GM12878 (cell line): ENCODE measurements around the gene EHD1. TPM values are rescaled to one million over a fixed set of nuclear protein-coding genes. Genes with fewer than 3 reads are reported as not detected.

Experiments used
- ATAC-seq: fragments of 200-7000 bp; cut with Tn5 transposase; 3 replicates; pipeline ENCODE4 v1.9.1; 2020; ENCODE audit warnings: mild to moderate bottlenecking, moderate library complexity
- BruUV-seq: library from RNA; stranded (reverse); fragments of 400-500 nt; replicated peaks from 2 replicates; lab custom pipeline; 2021; lab: Mats Ljungman, UMichigan
- CTCF ChIA-PET: fragments of 300-600 bp; sonication (Branson Sonifier 250); formaldehyde crosslinking; extraction: SDS; loops from one replicate; lab custom pipeline; 2021; ENCODE audit warnings: inconsistent platforms; lab: Yijun Ruan, JAX
- POLR2A ChIA-PET: fragments of 350-600 bp; formaldehyde crosslinking; extraction: SDS; loops from one replicate; lab custom pipeline; 2021; ENCODE audit warnings: inconsistent platforms; lab: Charles Lee
- RAD21 ChIA-PET: fragments of 300-600 bp; sonication (Branson Sonifier 250); formaldehyde crosslinking; loops from one replicate; lab custom pipeline; 2023; ENCODE audit warnings: antibody characterized with exemption; ENCODE audit not compliant: unreplicated experiment; lab: Charles Lee
- SMC1A ChIA-PET: fragments of 300-600 bp; sonication (Branson Sonifier 250); formaldehyde crosslinking; loops from one replicate; lab custom pipeline; 2023; ENCODE audit not compliant: unreplicated experiment, uncharacterized antibody; lab: Charles Lee
- DNase-seq: peaks from one replicate; pipeline ENCODE4 v3.0.0-alpha.2; 2011; ENCODE audit warnings: low read depth, low spot score
- FAIRE-seq: peaks from 3 replicates; lab custom pipeline; 2011; peaks lifted over from hg19 to GRCh38; lab: Jason Lieb, UNC
- H2AFZ ChIP-seq: 2 replicates; pipeline ENCODE4 v1.6.0; 2011; ENCODE audit warnings: low read depth, low read length, control low read depth; ENCODE audit not compliant: control insufficient read depth
- H3K27ac ChIP-seq: 2 replicates; pipeline ENCODE4 v1.5.1; 2011; ENCODE audit warnings: control low read depth; ENCODE audit not compliant: control insufficient read depth, insufficient read depth
- H3K27me3 ChIP-seq, 2 experiments: replicated peaks in 1 of 2; 2 replicates each; pipeline versions ENCODE4 v1.6.0 to v1.6.1; 2011; ENCODE audit warnings: low read length in 1 of 2; ENCODE audit not compliant: control insufficient read depth in 2 of 2, insufficient read depth in 2 of 2
- H3K36me3 ChIP-seq, 2 experiments: 2 replicates each; pipeline ENCODE4 v1.5.1; 2011; ENCODE audit warnings: low read length in 1 of 2; ENCODE audit not compliant: control insufficient read depth in 2 of 2, insufficient read depth in 2 of 2
- H3K4me1 ChIP-seq: 2 replicates; pipeline ENCODE4 v1.6.1; 2011; ENCODE audit warnings: mild to moderate bottlenecking, low read length, moderate library complexity, mixed read lengths; ENCODE audit not compliant: control insufficient read depth, insufficient read depth
- H3K4me2 ChIP-seq: 2 replicates; pipeline ENCODE4 v1.6.0; 2011; ENCODE audit warnings: control low read depth; ENCODE audit not compliant: control insufficient read depth, insufficient read depth
- H3K4me3 ChIP-seq: fragments of 200-600 bp; sonication (generic); 2 replicates; pipeline ENCODE4 v1.5.1; 2016
- H3K79me2 ChIP-seq: 2 replicates; pipeline ENCODE4 v1.6.0; 2011; ENCODE audit warnings: low read length; ENCODE audit not compliant: control insufficient read depth, insufficient read depth
- H3K9ac ChIP-seq: 2 replicates; pipeline ENCODE4 v1.8.0; 2011; ENCODE audit warnings: low read length, control low read depth, mixed read lengths; ENCODE audit not compliant: control insufficient read depth, insufficient read depth
- H3K9me3 ChIP-seq: replicated peaks from 3 replicates; pipeline ENCODE4 v1.5.1; 2011; ENCODE audit warnings: mild to moderate bottlenecking, low read length; ENCODE audit not compliant: control insufficient read depth, insufficient read depth
- H4K20me1 ChIP-seq: 2 replicates; pipeline ENCODE4 v1.6.0; 2011; ENCODE audit not compliant: control insufficient read depth, insufficient read depth
- DPF2 ChIP-seq: fragments of 450-650 bp; IDR thresholded peaks from 2 replicates; pipeline ENCODE4 v1.6.1; 2017; ENCODE audit warnings: mild to moderate bottlenecking
- HDAC6 ChIP-seq: fragments of 200-600 bp; sonication (generic); IDR thresholded peaks from one replicate; pipeline ENCODE4 v1.8.0; 2017; ENCODE audit warnings: antibody characterized with exemption; ENCODE audit not compliant: unreplicated experiment
- IRF4 ChIP-seq: IDR thresholded peaks from 2 replicates; pipeline ENCODE4 v1.6.1; 2011; ENCODE audit warnings: low read depth, low read length
- NFYB ChIP-seq: IDR thresholded peaks from 2 replicates; pipeline ENCODE4 v1.6.1; 2011; ENCODE audit warnings: low read depth, mild to moderate bottlenecking, low read length, improper control_type of control experiment, moderate library complexity; ENCODE audit not compliant: insufficient read depth
- TAF1 ChIP-seq: IDR thresholded peaks from 2 replicates; pipeline ENCODE4 v1.6.1; 2011; ENCODE audit warnings: mild to moderate bottlenecking, low read depth, low read length, borderline replicate concordance
- YBX1 ChIP-seq: fragments of 450-650 bp; IDR thresholded peaks from 2 replicates; pipeline ENCODE4 v1.6.1; 2016; ENCODE audit warnings: antibody characterized with exemption
- WGBS: methylation state at CpG from one replicate; pipeline ENCODE4 v1.1.6; 2016; ENCODE audit warnings: low lambda C conversion rate; ENCODE audit not compliant: insufficient replicate concordance, insufficient coverage; ENCODE audit errors: missing lambda C conversion rate; 5-methylcytosine and 5-hydroxymethylcytosine counted together
- in situ Hi-C: fragments of 300-500 bp; cut with MboI; formaldehyde crosslinking; loops from 9 replicates; pipeline ENCODE4 v1.14.3; 2018; ENCODE audit warnings: mixed read lengths
- intact Hi-C: fragments of 100-400 bp; cut with micrococcal nuclease; formaldehyde crosslinking; loops from one replicate; pipeline ENCODE4 v1.14.2; 2022; ENCODE audit not compliant: unreplicated experiment
- polyA plus RNA-seq, 11 experiments: library from polyadenylated mRNA; depleted of rRNA in 4 of 11; unstranded in 6 of 11; stranded (reverse) in 5 of 11; fragments of >200 nt; fragmentation: Nextera tagmentation in 4 of 11; fragmentation: Illumina TruSeq in 1 of 11; extraction: Ambion mirVana in 4 of 11; extraction: Trizol in 1 of 11; gene quantifications; 1 replicate in 1 of 11; 2 replicates in 10 of 11; pipeline versions ENCODE4 v1.2.1 to v1.2.3, GENCODE V29; 2011 to 2016; ENCODE audit warnings: inconsistent platforms in 2 of 11, missing spikeins in 2 of 11, low read depth in 1 of 11
- total RNA-seq, 4 experiments: library from RNA; depleted of rRNA in 3 of 4; stranded (reverse); fragments of >200 nt in 3 of 4; fragmentation: Illumina TruSeq in 1 of 4; extraction: Trizol in 1 of 4; gene quantifications; 2 replicates each; pipeline versions ENCODE4 v1.2.1 to v1.2.3, GENCODE V29; 2013 to 2021
- TF ChIP-seq, protein P1 (sequence below): IDR thresholded peaks from 2 replicates; pipeline ENCODE4 v1.6.1; 2012; ENCODE audit warnings: improper control_type of control experiment, low read depth, low read length; ENCODE audit not compliant: insufficient replicate concordance

Gene EHD1
- total and polyA plus RNA-seq, 10 of the 15 experiments (the other 5 are each of a cell fraction or from before 2014, with no cell fraction given) = 1.0 to 165 (median 66.5) TPM

DNA sequence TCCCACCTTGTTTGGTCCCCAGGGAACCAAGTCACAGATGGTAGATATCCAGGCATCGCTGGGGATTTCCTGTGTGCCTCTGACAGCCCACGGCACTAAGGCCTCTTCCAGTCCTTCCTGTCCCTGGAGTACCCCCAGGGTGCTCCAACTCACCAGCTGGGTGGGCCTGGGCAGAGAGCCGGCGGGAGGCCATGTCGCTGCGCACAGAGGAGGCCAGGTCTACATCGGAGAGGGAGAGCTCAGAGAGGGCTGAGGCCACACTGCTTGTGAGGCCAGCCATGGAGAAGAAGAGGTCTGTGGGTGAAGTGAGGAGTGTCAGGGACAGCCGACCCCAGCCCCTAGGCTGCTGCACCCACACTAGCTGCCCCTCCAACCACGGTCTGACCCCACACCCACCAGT, 33.3 kb upstream of the EHD1 start:
- ChIA-PET POLR2A (interaction anchor here (0.9 to 1.3 kb wide), 2 partner anchors 12 kb away, joined by 3 to 4 read pairs; partner anchors contain the start of gene PPP2R5B), CTCF (interaction anchor here (1.1 to 1.6 kb wide), 2 partner anchors 64 to 165 kb away, joined by 3 to 4 read pairs; no protein-coding TSS in a partner anchor), SMC1A (no interaction called here), RAD21 (no interaction called here)
- ATAC-seq (no peak), DNase-seq (no peak), FAIRE-seq (no peak)
- Histone ChIP-seq H3K9ac (no peak overlapping the region), H2AFZ (no peak overlapping the region), H3K27me3 (no peaks in the 10 kb centered on the region), H3K4me1 (peaks cover 6% of the 10 kb centered on the region), H3K4me2 (no peak overlapping the region), H3K4me3 (no peak overlapping the region), H3K36me3 (peaks cover 0 to 7% of the 10 kb centered on the region in 2 experiments; a peak in 3 of 4 replicates), H3K9me3 (no peaks in the 10 kb centered on the region), H3K79me2 (peaks cover 8% of the 10 kb centered on the region), H4K20me1 (no peaks in the 10 kb centered on the region), H3K27ac (no peak overlapping the region)
- 83% methylated on average over 9 of the region's 9 CpGs for WGBS
- in situ Hi-C loops = no loop called here
- TF ChIP-seq, protein P1, sequence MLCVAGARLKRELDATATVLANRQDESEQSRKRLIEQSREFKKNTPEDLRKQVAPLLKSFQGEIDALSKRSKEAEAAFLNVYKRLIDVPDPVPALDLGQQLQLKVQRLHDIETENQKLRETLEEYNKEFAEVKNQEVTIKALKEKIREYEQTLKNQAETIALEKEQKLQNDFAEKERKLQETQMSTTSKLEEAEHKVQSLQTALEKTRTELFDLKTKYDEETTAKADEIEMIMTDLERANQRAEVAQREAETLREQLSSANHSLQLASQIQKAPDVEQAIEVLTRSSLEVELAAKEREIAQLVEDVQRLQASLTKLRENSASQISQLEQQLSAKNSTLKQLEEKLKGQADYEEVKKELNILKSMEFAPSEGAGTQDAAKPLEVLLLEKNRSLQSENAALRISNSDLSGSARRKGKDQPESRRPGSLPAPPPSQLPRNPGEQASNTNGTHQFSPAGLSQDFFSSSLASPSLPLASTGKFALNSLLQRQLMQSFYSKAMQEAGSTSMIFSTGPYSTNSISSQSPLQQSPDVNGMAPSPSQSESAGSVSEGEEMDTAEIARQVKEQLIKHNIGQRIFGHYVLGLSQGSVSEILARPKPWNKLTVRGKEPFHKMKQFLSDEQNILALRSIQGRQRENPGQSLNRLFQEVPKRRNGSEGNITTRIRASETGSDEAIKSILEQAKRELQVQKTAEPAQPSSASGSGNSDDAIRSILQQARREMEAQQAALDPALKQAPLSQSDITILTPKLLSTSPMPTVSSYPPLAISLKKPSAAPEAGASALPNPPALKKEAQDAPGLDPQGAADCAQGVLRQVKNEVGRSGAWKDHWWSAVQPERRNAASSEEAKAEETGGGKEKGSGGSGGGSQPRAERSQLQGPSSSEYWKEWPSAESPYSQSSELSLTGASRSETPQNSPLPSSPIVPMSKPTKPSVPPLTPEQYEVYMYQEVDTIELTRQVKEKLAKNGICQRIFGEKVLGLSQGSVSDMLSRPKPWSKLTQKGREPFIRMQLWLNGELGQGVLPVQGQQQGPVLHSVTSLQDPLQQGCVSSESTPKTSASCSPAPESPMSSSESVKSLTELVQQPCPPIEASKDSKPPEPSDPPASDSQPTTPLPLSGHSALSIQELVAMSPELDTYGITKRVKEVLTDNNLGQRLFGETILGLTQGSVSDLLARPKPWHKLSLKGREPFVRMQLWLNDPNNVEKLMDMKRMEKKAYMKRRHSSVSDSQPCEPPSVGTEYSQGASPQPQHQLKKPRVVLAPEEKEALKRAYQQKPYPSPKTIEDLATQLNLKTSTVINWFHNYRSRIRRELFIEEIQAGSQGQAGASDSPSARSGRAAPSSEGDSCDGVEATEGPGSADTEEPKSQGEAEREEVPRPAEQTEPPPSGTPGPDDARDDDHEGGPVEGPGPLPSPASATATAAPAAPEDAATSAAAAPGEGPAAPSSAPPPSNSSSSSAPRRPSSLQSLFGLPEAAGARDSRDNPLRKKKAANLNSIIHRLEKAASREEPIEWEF = no peak
- TF ChIP-seq HDAC6 = no peak
- TF ChIP-seq DPF2 = no peak
- TF ChIP-seq TAF1 = no peak
- no peak for TF ChIP-seq YBX1
- no peak for TF ChIP-seq IRF4
- no peak for TF ChIP-seq NFYB
- intact Hi-C loops = no loop called here
- no TSS peak for BruUV-seq
